NCI-H460 (cell line): Measurements from ENCODE around the gene PCP2. TPM values are rescaled to one million over a fixed set of nuclear protein-coding genes. Genes with fewer than 3 reads are reported as not detected.
A peak's percentile ranks its signal among the peaks of the same experiment; 100 is the strongest.

Experiments used
- DNase-seq: peaks from one replicate; pipeline ENCODE4 v3.0.0-alpha.2; 2016; ENCODE audit warnings: low read depth; ENCODE audit errors: extremely low read depth
- small RNA-seq, 2 experiments: library from RNA; depleted of rRNA; stranded (forward); fragments of <200 nt; gene quantifications; one replicate each; pipeline ENCODE3, GENCODE V24; 2014
- total RNA-seq: library from RNA; depleted of rRNA; stranded (reverse); fragments of >200 nt; shearing (Covaris generic); gene quantifications from 2 replicates; pipeline ENCODE4 v1.2.3, GENCODE V29; 2014; rRNA removed

PCP2 gene
- total RNA-seq, 1 experiment from 2014 or later = not detected

- no peak for DNase-seq
These were observed 30.5 kb downstream of the PCP2 start for GRCh38 chr19:7602935-7603497.

GRCh38 chr19:7602240-7602934 lies 31.1 kb downstream of the PCP2 start:
- no peak for DNase-seq

DNA sequence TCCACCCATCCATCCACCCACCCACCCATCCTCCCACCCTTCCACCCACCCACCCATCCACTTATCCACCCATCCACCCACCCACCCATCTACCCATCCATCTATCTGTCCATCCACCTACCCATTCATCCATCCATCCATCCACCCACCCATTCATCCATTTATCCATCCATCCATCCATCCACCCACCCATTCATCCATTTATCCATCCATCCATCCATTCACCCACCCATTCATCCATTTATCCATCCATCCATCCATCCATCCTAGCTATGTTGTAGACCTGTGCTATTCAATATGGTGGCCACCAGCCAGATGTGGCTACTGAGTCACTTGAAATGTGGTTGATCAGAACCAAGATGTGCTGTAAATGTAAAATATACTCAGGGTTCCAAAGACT lies 32.8 kb downstream of the PCP2 start:
- no peak for DNase-seq

DNA sequence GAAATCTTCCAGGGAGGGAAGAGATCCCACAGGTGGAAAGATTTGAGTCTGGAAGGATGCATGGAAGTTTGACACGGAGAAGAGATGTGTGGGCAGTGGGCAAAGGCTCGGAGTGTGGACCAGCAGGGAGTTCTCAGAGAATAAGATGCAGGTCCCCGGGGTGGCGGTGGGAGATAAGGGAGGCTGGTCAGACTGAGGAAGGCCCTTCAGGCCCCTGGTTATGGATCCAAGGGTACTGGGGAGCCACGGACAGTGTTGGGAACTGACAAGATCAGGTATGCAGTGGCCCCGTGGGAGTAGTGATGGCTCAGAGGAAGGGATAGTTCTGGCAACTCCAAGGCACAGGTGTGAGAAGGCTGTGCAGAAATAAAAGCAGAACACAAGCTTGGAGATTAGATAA lies 35.3 kb downstream of the PCP2 start:
- DNase-seq = no peak

DNA sequence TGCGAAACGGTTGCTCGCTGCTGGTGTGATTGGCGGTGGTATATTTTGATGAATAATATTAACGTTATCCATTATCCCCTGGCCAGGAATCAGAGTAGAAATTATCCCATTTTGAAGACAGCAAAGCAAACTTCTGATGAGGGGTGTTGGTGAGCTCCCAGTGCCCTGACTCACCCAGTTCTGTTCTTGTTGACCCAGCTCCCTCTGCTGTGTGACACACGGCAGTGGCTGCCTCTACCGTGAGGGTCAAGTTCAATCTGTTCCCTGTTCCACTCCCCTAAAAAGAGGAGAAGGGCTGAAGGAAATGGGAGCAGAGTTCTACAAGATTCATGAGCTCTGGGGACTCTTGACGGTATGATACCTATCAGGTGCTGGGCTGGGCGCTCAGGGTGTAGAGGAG lies 35.8 kb downstream of the PCP2 start:
- no peak for DNase-seq

- DNase-seq = no peak
These were observed 37.1 kb downstream of the PCP2 start for GRCh38 chr19:7596211-7596937.

DNA sequence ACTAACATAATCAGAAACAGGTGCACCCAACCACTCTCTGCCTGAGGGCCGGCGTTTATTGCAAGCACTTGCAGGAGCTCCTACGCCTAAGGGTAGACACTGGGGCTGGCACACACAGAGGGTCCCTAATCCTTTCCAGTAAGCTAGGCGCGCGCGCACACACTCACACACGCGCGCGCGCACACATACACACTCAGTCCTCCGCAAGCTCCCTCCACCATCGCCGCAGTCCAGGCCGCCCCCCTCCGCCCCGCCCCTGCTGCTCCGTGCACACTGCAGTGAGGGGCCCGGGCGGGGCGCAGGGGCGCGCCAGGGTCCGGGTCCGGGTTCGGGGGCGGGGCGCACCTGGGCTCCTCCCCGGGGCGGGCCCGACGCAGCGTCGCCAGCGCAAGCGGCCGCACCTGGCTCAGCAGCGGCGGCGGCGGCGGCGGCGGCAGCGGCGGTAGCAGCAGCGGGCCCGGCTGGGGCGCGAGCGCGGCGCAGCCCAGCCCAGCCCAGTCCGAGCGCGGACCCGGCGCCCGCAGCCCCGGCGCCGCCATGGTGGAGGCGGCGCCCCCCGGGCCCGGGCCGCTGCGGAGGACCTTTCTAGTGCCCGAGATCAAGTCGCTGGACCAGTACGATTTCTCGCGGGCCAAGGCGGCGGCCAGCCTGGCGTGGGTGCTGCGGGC lies 37.9 kb downstream of the PCP2 start, which contains the start of gene CAMSAP3:
Gene CAMSAP3 (plus strand): TSS at position 398 of the 668 bp plus-strand sequence. CDS start 140 bp downstream, at position 538.
- peak; percentile 6 for DNase-seq

- no peak for DNase-seq
These were observed 43.3 kb downstream of the PCP2 start for GRCh38 chr19:7590256-7590655.

DNA sequence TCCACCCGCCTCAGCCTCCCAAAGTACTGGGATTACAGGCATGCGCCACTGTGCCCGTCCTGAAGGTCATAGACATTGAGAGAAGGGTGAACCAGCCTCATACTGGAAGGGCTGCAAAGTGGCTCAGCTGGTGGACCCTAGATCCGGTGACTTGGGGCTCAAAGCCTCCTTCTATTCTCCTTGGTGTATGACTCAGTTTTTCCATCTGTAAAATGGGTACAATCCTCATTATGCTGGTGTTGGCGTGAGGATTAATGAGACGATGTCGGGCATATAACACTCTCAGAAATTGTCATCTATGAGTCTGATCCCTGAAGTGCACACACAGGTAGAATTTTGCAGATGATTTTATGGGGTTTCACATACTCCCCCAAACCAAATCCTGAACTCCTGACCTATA lies 43.7 kb downstream of the PCP2 start:
- no peak for DNase-seq

GRCh38 chr19:7582446-7582845 lies 51.1 kb downstream of the PCP2 start:
- no peak for DNase-seq

Small RNAs within 50 kb of the gene (small RNA-seq; reads per million reads assigned to genes)
- gene MIR6792 = 0 reads per million in 2 experiments

Other genes with a start within 250 kb of the PCP2 start
- gene PEX11G, start 144.7 kb downstream of the PCP2 start, total RNA-seq = 1.5 and 2.1 TPM in 2 replicates
- 5.9 and 7.6 TPM in 2 replicates for gene ZNF358, start 117.6 kb downstream of the PCP2 start, total RNA-seq
- gene MCOLN1, start 111.1 kb downstream of the PCP2 start, total RNA-seq = 3.3 and 3.9 TPM in 2 replicates
- 40.8 and 45.5 TPM in 2 replicates for gene PNPLA6, start 98.0 kb downstream of the PCP2 start, total RNA-seq
- gene CAMSAP3, start 37.9 kb downstream of the PCP2 start, total RNA-seq = 0.35 and 0.89 TPM in 2 replicates
- 34.8 and 36.0 TPM in 2 replicates for gene XAB2, start 4.2 kb downstream of the PCP2 start, total RNA-seq
- gene PET100, start 3.9 kb downstream of the PCP2 start, total RNA-seq = 20.4 and 20.6 TPM in 2 replicates
- gene STXBP2, start 3.4 kb upstream of the PCP2 start, total RNA-seq = 18.9 and 19.4 TPM in 2 replicates
- not detected in 2 replicates for gene RETN, start 35.3 kb upstream of the PCP2 start, total RNA-seq
- not detected in 2 replicates for gene MCEMP1, start 43.4 kb upstream of the PCP2 start, total RNA-seq
- 40.2 and 73.1 TPM in 2 replicates for gene TRAPPC5, start 47.1 kb upstream of the PCP2 start, total RNA-seq
- gene FCER2, start 68.4 kb upstream of the PCP2 start, total RNA-seq = not detected in 2 replicates
- gene CLEC4G, start 98.4 kb upstream of the PCP2 start, total RNA-seq = not detected in 2 replicates
- not detected in 2 replicates for gene CD209, start 113.8 kb upstream of the PCP2 start, total RNA-seq
- 0.05 TPM in 1 of 2 replicates, not detected in the other for gene CLEC4M, start 129.5 kb upstream of the PCP2 start, total RNA-seq
- gene EVI5L, start 196.5 kb upstream of the PCP2 start, total RNA-seq = 10.9 and 11.2 TPM in 2 replicates
- gene PRR36, start 240.7 kb upstream of the PCP2 start, total RNA-seq = 0.43 TPM in 1 of 2 replicates, not detected in the other